Naive thymus-derived CD4-positive, alpha-beta T cell (primary cell): Measurements from ENCODE around the gene B3GNT8. TPM values are rescaled to one million over a fixed set of nuclear protein-coding genes. Genes with fewer than 3 reads are reported as not detected.

Source experiments
- ATAC-seq: fragments of 150-1000 bp; cut with Tn5 transposase; 2 replicates; pipeline ENCODE4 v1.10.0; 2021; ENCODE audit warnings: mild to moderate bottlenecking, moderate library complexity
- CTCF ChIA-PET: fragments of 350-600 bp; sonication (Branson Sonifier 250); formaldehyde crosslinking; loops from one replicate; lab custom pipeline; 2021; ENCODE audit warnings: antibody characterized with exemption; lab: Charles Lee
- POLR2A ChIA-PET: fragments of 350-600 bp; sonication (Branson Sonifier 250); formaldehyde crosslinking; loops from one replicate; lab custom pipeline; 2021; ENCODE audit warnings: antibody characterized with exemption, inconsistent platforms; lab: Charles Lee
- DNase-seq, 9 donors: peaks; one replicate each; pipeline versions ENCODE4 v3.0.0 to v3.0.0-alpha.2; 2020 to 2022; ENCODE audit warnings: mixed read lengths in 1 of 9
- H3K27ac ChIP-seq: one replicate; pipeline ENCODE4 v1.7.0; 2013; ENCODE audit warnings: mild to moderate bottlenecking, low read depth, low read length, moderate library complexity
- H3K27me3 ChIP-seq, 2 donors: one replicate each; pipeline ENCODE4 v1.7.0; 2013; ENCODE audit warnings: low read length in 2 of 2, mild to moderate bottlenecking in 2 of 2, moderate library complexity in 2 of 2; ENCODE audit not compliant: control insufficient read depth in 2 of 2, insufficient read depth in 2 of 2
- H3K36me3 ChIP-seq, 3 experiments: 1 replicate in 2 of 3; 2 replicates in 1 of 3; pipeline ENCODE4 v1.7.0; 2013; ENCODE audit warnings: low read length in 3 of 3, mild to moderate bottlenecking in 3 of 3, moderate library complexity in 1 of 3; ENCODE audit not compliant: insufficient read depth in 3 of 3, control insufficient read depth in 2 of 3
- H3K4me1 ChIP-seq, 2 donors: one replicate each; pipeline ENCODE4 v1.7.0; 2013; ENCODE audit warnings: low read length in 2 of 2, mild to moderate bottlenecking in 2 of 2, moderate library complexity in 1 of 2; ENCODE audit not compliant: control insufficient read depth in 2 of 2, insufficient read depth in 2 of 2
- H3K4me3 ChIP-seq: 2 replicates; pipeline ENCODE4 v1.7.0; 2013; ENCODE audit warnings: mild to moderate bottlenecking, low read length
- H3K9me3 ChIP-seq, 3 experiments: 1 replicate in 2 of 3; 2 replicates in 1 of 3; pipeline ENCODE4 v1.7.0; 2013; ENCODE audit warnings: low read length in 3 of 3; ENCODE audit not compliant: control insufficient read depth in 2 of 3
- H3K27ac Mint-ChIP-seq, 9 donors: one replicate each; pipeline ENCODE4 v1.8.0; 2020 to 2022; ENCODE audit warnings: mixed read lengths in 9 of 9, mild to moderate bottlenecking in 8 of 9, moderate library complexity in 5 of 9, inconsistent platforms in 2 of 9
- H3K27me3 Mint-ChIP-seq, 5 donors: one replicate each; pipeline ENCODE4 v1.8.0; 2021 to 2022; ENCODE audit warnings: mixed read lengths in 5 of 5, mild to moderate bottlenecking in 1 of 5
- H3K36me3 Mint-ChIP-seq, 5 donors: one replicate each; pipeline ENCODE4 v1.8.0; 2020 to 2022; ENCODE audit warnings: mixed read lengths in 5 of 5, mild to moderate bottlenecking in 3 of 5, inconsistent platforms in 1 of 5
- H3K4me1 Mint-ChIP-seq, 7 donors: one replicate each; pipeline ENCODE4 v1.8.0; 2020 to 2022; ENCODE audit warnings: mixed read lengths in 7 of 7, mild to moderate bottlenecking in 3 of 7, inconsistent platforms in 1 of 7
- H3K4me3 Mint-ChIP-seq, 10 donors: one replicate each; pipeline ENCODE4 v1.8.0; 2020 to 2022; ENCODE audit warnings: mild to moderate bottlenecking in 10 of 10, mixed read lengths in 10 of 10, moderate library complexity in 6 of 10, inconsistent platforms in 2 of 10
- H3K9me3 Mint-ChIP-seq, 11 donors: one replicate each; pipeline ENCODE4 v1.8.0; 2020 to 2022; ENCODE audit warnings: mixed read lengths in 11 of 11, mild to moderate bottlenecking in 4 of 11, inconsistent platforms in 1 of 11, moderate library complexity in 1 of 11
- intact Hi-C, 2 donors: fragments of 100-400 bp; cut with micrococcal nuclease; formaldehyde crosslinking; loops; one replicate each; pipeline ENCODE4 v1.15.1; 2023
- polyA plus RNA-seq, 2 donors: library from polyadenylated mRNA; unstranded; fragments of 300-500 nt; fragmentation: Illumina TruSeq; gene quantifications; one replicate each; pipeline ENCODE4 v1.2.3, GENCODE V29; 2021
- total RNA-seq, 6 experiments: library from RNA in 5 of 6; stranded (reverse) in 5 of 6; gene quantifications; 1 replicate in 5 of 6; 2 replicates in 1 of 6; pipeline ENCODE4 v1.2.3 and lab custom pipeline; 2021 to 2026

B3GNT8 gene
- total and polyA plus RNA-seq, 7 experiments from 2014 or later = 0.19 to 5.3 (median 0.43) TPM

GRCh38 chr19:41414461-41414860, 12.7 kb downstream of the B3GNT8 start:
- no peak overlapping the region for H3K4me3 ChIP-seq
- DNase-seq = no peak
- intact Hi-C loops = no loop called here
- CTCF ChIA-PET = interaction anchor here (0.9 kb wide), 1 partner anchor 156 kb away, joined by 3 read pairs; no protein-coding TSS in a partner anchor
- H3K4me1 ChIP-seq = peaks cover 0 to 4% of the 10 kb centered on the region in 2 donors
- POLR2A ChIA-PET = interaction anchor here (0.5 kb wide), 1 partner anchor 981 kb away, joined by 3 read pairs; no protein-coding TSS in a partner anchor
- no peaks in the 10 kb centered on the region for H3K27me3 Mint-ChIP-seq
- H3K9me3 ChIP-seq = no peaks in the 10 kb centered on the region
- H3K4me1 Mint-ChIP-seq = peaks cover 0 to 16% (median 7%) of the 10 kb centered on the region in 7 donors
- no peaks in the 10 kb centered on the region for H3K27me3 ChIP-seq
- ATAC-seq = no peak
- no peak overlapping the region for H3K27ac ChIP-seq
- H3K27ac Mint-ChIP-seq = no peak overlapping the region
- peaks cover 6 to 34% (median 8%) of the 10 kb centered on the region in 5 donors for H3K36me3 Mint-ChIP-seq
- no peak overlapping the region for H3K4me3 Mint-ChIP-seq
- no peaks in the 10 kb centered on the region for H3K9me3 Mint-ChIP-seq
- H3K36me3 ChIP-seq = peaks cover 0 to 79% (median 3%) of the 10 kb centered on the region in 3 experiments

- H3K36me3 ChIP-seq = peaks cover 0 to 74% (median 2%) of the 10 kb centered on the region in 3 experiments
- Mint-ChIP-seq H3K4me1 (peaks cover 0 to 21% (median 11%) of the 10 kb centered on the region in 7 donors), H3K27ac (no peak overlapping the region), H3K9me3 (no peaks in the 10 kb centered on the region), H3K4me3 (no peak overlapping the region), H3K27me3 (no peaks in the 10 kb centered on the region), H3K36me3 (peaks cover 6 to 31% (median 10%) of the 10 kb centered on the region in 5 donors)
- POLR2A ChIA-PET = no interaction called here
- DNase-seq (no peak), ATAC-seq (no peak)
- H3K9me3 ChIP-seq = no peaks in the 10 kb centered on the region
- no peak overlapping the region for H3K27ac ChIP-seq
- CTCF ChIA-PET = no interaction called here
- H3K4me3 ChIP-seq = no peak overlapping the region
- no peaks in the 10 kb centered on the region for H3K27me3 ChIP-seq
- peaks cover 0 to 4% of the 10 kb centered on the region in 2 donors for H3K4me1 ChIP-seq
- intact Hi-C loops = no loop called here
Observed at GRCh38 chr19:41413947-41414346, 13.2 kb downstream of the B3GNT8 start.

DNA sequence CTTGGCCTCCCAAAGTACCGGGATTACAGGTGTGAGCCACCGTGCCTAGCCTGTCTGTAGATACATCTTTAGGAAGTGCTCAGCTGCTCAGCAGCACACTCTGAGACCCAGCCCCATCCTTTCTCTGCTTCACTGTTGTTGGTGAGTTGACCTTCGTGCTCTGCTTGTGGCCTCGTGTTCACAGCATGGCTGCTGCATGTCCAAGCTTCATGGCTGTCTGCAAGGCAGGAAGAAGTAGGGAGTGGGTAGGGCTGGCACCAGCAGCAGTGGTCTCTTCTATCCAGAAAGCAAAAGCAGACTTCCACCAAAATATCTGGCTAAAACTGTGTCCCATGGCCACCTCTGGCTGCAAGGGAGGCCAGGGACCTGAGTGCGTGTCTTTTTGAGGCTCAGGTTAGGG, 14.2 kb downstream of the B3GNT8 start:
- H3K27ac ChIP-seq = no peak overlapping the region
- H3K4me3 ChIP-seq = no peak overlapping the region
- ATAC-seq (no peak), DNase-seq (no peak)
- H3K27ac Mint-ChIP-seq = no peak overlapping the region
- H3K9me3 Mint-ChIP-seq = no peaks in the 10 kb centered on the region
- no peak overlapping the region for H3K4me3 Mint-ChIP-seq
- no peaks in the 10 kb centered on the region for H3K9me3 ChIP-seq
- CTCF ChIA-PET = no interaction called here
- POLR2A ChIA-PET = interaction anchor here (1.3 kb wide), 1 partner anchor 14 kb away, joined by 3 read pairs; no protein-coding TSS in a partner anchor
- H3K27me3 Mint-ChIP-seq = no peaks in the 10 kb centered on the region
- peaks cover 0 to 64% (median 0%) of the 10 kb centered on the region in 3 experiments for H3K36me3 ChIP-seq
- peaks cover 0 to 4% of the 10 kb centered on the region in 2 donors for H3K4me1 ChIP-seq
- intact Hi-C loops = no loop called here
- peaks cover 0 to 21% (median 11%) of the 10 kb centered on the region in 7 donors for H3K4me1 Mint-ChIP-seq
- H3K27me3 ChIP-seq = no peaks in the 10 kb centered on the region
- peaks cover 6 to 26% (median 8%) of the 10 kb centered on the region in 5 donors for H3K36me3 Mint-ChIP-seq

DNA sequence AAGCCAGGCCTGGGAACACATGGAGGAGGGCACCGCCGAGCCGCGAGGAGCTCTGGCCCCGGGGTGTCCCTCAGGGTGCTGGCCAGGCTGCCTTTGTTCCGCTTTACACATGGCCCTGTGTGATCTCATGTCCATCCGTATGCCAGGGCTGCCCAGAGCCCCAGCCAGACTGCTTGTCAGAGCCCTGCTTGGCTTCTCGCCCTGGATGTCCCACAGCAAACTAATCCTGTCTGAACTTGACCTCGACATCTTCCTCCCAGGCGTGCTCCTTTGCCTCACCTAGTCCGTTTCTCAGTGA, 15.3 kb downstream of the B3GNT8 start:
- Histone ChIP-seq H3K4me1 (peaks cover 0 to 4% of the 10 kb centered on the region in 2 donors), H3K36me3 (peaks cover 0 to 55% (median 0%) of the 10 kb centered on the region in 3 experiments), H3K4me3 (no peak overlapping the region), H3K27me3 (no peaks in the 10 kb centered on the region), H3K27ac (no peak overlapping the region), H3K9me3 (no peaks in the 10 kb centered on the region)
- ATAC-seq = no peak
- peaks cover 0 to 25% (median 15%) of the 10 kb centered on the region in 7 donors for H3K4me1 Mint-ChIP-seq
- intact Hi-C loops = no loop called here
- DNase-seq = no peak
- CTCF ChIA-PET = no interaction called here
- H3K27ac Mint-ChIP-seq = peak overlapping the region in 1 of 9 donors; percentile 38
- no peak overlapping the region for H3K4me3 Mint-ChIP-seq
- no peaks in the 10 kb centered on the region for H3K27me3 Mint-ChIP-seq
- POLR2A ChIA-PET = interaction anchor here (1.3 kb wide), 1 partner anchor 13 kb away, joined by 3 read pairs; no protein-coding TSS in a partner anchor
- peaks cover 6 to 21% (median 8%) of the 10 kb centered on the region in 5 donors for H3K36me3 Mint-ChIP-seq
- H3K9me3 Mint-ChIP-seq = no peaks in the 10 kb centered on the region

DNA sequence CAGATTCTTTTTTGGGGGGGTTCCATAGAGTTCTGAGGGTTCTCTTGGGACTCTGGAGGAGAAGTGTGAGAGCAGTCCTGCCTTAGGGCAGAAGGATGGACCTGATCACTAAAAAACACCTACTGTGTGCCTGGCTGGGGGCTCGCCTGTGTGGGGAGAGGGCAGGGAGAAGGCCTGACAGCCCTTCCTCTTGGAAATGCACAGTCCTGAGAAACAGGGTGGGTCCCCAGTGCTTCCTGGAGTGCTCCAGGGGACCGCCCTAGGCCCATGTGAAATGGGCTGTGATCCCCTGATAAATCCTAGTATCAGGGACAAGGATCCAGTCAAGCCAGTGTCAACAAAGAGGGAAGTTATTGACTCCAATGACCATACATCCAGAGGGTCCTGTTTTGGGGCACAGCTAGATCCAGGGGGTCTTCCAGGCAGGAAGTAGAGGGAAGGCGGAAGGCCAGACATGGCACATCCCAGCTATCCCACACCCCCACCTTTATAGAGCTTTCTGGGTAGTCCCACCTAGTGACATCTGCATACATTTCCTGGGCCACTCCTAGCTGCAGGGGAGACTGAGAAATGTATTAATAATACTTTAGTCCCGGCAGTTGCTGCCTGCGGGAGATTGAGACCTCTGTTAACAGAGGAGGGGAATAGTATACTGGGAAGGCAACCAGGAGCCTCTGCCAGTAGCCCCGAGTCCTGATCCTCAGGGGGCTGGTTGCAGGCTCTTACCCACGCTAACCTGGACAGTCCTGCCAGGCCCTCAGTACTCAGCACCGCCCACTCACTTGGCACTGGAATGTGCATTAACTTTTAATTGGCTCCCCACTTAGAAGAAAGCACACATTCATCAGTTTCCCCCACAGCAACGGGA, 15.8 kb downstream of the B3GNT8 start:
- no peak for ATAC-seq
- POLR2A ChIA-PET = no interaction called here

GRCh38 chr19:41410336-41411054, 16.7 kb downstream of the B3GNT8 start:
- peaks cover 0 to 4% of the 10 kb centered on the region in 2 donors for H3K4me1 ChIP-seq

More for the DNA sequence above, 15.8 kb downstream of the B3GNT8 start:
- peak overlapping the region in 1 of 9 donors; percentile 26 for H3K27ac Mint-ChIP-seq
- DNase-seq = no peak
- intact Hi-C loops = no loop called here
- H3K4me3 Mint-ChIP-seq = no peak overlapping the region
- H3K27me3 Mint-ChIP-seq = no peaks in the 10 kb centered on the region
- peaks cover 6 to 20% (median 8%) of the 10 kb centered on the region in 5 donors for H3K36me3 Mint-ChIP-seq
- H3K9me3 Mint-ChIP-seq = no peaks in the 10 kb centered on the region
- H3K27ac ChIP-seq = no peak overlapping the region
- peaks cover 0 to 49% (median 0%) of the 10 kb centered on the region in 3 experiments for H3K36me3 ChIP-seq
- CTCF ChIA-PET = interaction anchor here (0.8 kb wide), 1 partner anchor 1001 kb away, joined by 3 read pairs; no protein-coding TSS in a partner anchor
- peaks cover 0 to 4% of the 10 kb centered on the region in 2 donors for H3K4me1 ChIP-seq
- H3K27me3 ChIP-seq = no peaks in the 10 kb centered on the region
- peaks cover 0 to 28% (median 16%) of the 10 kb centered on the region in 7 donors for H3K4me1 Mint-ChIP-seq
- no peaks in the 10 kb centered on the region for H3K9me3 ChIP-seq
- H3K4me3 ChIP-seq = no peak overlapping the region

More at GRCh38 chr19:41410336-41411054, 16.7 kb downstream of the B3GNT8 start:
- Histone ChIP-seq H3K27ac (no peak overlapping the region), H3K4me3 (no peak overlapping the region), H3K36me3 (peaks cover 0 to 50% (median 0%) of the 10 kb centered on the region in 3 experiments), H3K9me3 (no peaks in the 10 kb centered on the region), H3K27me3 (no peaks in the 10 kb centered on the region)
- peaks cover 0 to 31% (median 16%) of the 10 kb centered on the region in 7 donors for H3K4me1 Mint-ChIP-seq
- ATAC-seq = no peak
- H3K27me3 Mint-ChIP-seq = no peaks in the 10 kb centered on the region
- H3K27ac Mint-ChIP-seq = peak overlapping the region in 1 of 9 donors; percentile 47
- H3K9me3 Mint-ChIP-seq = no peaks in the 10 kb centered on the region
- no peak for DNase-seq
- H3K36me3 Mint-ChIP-seq = peaks cover 6 to 18% (median 8%) of the 10 kb centered on the region in 5 donors
- ChIA-PET POLR2A (no interaction called here), CTCF (interaction anchor here (0.8 kb wide), 1 partner anchor 1000 kb away, joined by 3 read pairs; no protein-coding TSS in a partner anchor)
- intact Hi-C loops = no loop called here
- H3K4me3 Mint-ChIP-seq = no peak overlapping the region
